HEK293T (cell line): ENCODE data around the gene ZNF605.
"Not testable (repeated sequence)": the region's sequence is repeated elsewhere in the genome, so short reads cannot be mapped to it uniquely, and the experiment has no call there.

Experiments used
- ARNT ChIP-seq: fragments of 450-650 bp; IDR thresholded peaks from 2 replicates; pipeline ENCODE4 v1.6.1; 2017; ENCODE audit warnings: mild to moderate bottlenecking
- BHLHE40 ChIP-seq: fragments of 450-650 bp; IDR thresholded peaks from 2 replicates; pipeline ENCODE4 v1.6.1; 2016; ENCODE audit warnings: mild to moderate bottlenecking, moderate library complexity, borderline replicate concordance
- CTBP1 ChIP-seq: fragments of 450-650 bp; IDR thresholded peaks from 2 replicates; pipeline ENCODE4 v1.6.1; 2016; ENCODE audit warnings: borderline replicate concordance
- FOXA1 ChIP-seq: fragments of 450-650 bp; IDR thresholded peaks from 2 replicates; pipeline ENCODE4 v1.6.1; 2016; ENCODE audit warnings: mild to moderate bottlenecking
- FOXK2 ChIP-seq: fragments of 450-650 bp; IDR thresholded peaks from 2 replicates; pipeline ENCODE4 v1.6.1; 2016; ENCODE audit warnings: mild to moderate bottlenecking
- FOXM1 ChIP-seq: fragments of 450-650 bp; IDR thresholded peaks from 2 replicates; pipeline ENCODE4 v1.6.1; 2017; ENCODE audit warnings: mild to moderate bottlenecking, borderline replicate concordance
- HDGF ChIP-seq: fragments of 450-650 bp; IDR thresholded peaks from 2 replicates; pipeline ENCODE4 v1.6.1; 2017; ENCODE audit warnings: antibody characterized with exemption, borderline replicate concordance
- NFRKB ChIP-seq: fragments of 450-650 bp; IDR thresholded peaks from 2 replicates; pipeline ENCODE4 v1.6.1; 2016; ENCODE audit warnings: mild to moderate bottlenecking, moderate library complexity
- PKNOX1 ChIP-seq: fragments of 450-650 bp; IDR thresholded peaks from 2 replicates; pipeline ENCODE4 v1.6.1; 2016
- SP1 ChIP-seq: fragments of 450-650 bp; IDR thresholded peaks from 2 replicates; pipeline ENCODE4 v1.6.1; 2017
- SUZ12 ChIP-seq: fragments of 450-650 bp; IDR thresholded peaks from 2 replicates; pipeline ENCODE4 v1.6.1; 2016; ENCODE audit warnings: mild to moderate bottlenecking
- TARDBP ChIP-seq: fragments of 450-650 bp; IDR thresholded peaks from 2 replicates; pipeline ENCODE4 v1.6.1; 2016
- ZNF384 ChIP-seq: fragments of 450-650 bp; IDR thresholded peaks from 2 replicates; pipeline ENCODE4 v1.6.1; 2016

GRCh38 chr12:132963947-132964346 is 7.8 kb upstream of the ZNF605 start:
- not testable (repeated sequence) for TF ChIP-seq ARNT, TARDBP, SP1, SUZ12, ZNF384, BHLHE40, HDGF, NFRKB, FOXM1, FOXK2, FOXA1, CTBP1, PKNOX1
